ENCODE results near the gene VAMP1. TPM values are rescaled to one million over a fixed set of nuclear protein-coding genes. Genes with fewer than 3 reads are reported as not detected.

Gene VAMP1
- total RNA-seq, 1 donor from 2014 or later, result 52.8 TPM

DNA sequence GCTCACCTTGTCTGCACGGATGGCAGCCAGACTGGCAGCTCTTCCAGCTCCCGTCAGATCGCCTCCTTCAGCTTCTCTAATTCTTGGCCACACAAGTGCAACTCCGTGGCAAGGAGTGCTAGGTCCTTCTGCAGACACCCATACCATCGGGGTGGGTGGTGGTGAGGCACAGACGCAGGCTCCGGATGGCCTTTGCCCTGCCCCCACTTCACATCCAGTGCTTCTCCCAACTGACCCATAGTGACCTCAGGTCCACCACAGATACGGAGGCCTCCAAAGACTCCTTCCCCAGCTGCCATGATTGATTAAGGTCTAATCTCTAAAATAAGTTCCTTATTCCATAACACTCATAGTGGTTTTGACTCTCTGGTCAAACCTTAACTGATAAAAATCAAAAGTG, 45.6 kb downstream of the VAMP1 start:
- intact Hi-C loops (cut with micrococcal nuclease), result loop anchor here (10.0 kb wide), 1 partner anchor 260 kb away; the partner anchor contains the start of gene ZNF384
- H3K27ac Mint-ChIP-seq, result peak overlapping the region; percentile 74

DNA sequence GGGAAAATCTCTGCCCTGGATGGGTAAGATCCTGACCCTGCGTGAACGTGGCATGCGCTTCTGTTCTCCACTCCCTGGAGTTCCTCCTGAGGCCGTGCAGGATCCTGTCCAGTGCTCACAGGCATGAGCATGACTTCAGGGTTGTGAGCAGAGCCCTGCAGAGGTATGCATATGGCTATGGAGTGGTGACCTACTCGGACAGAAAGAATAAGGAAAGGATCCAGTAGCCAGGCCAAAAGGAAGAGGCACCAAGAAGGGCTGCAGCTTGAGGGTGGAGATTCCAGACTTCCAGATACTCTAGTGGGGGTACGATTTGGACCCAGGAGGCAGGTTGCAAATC, 46.5 kb downstream of the VAMP1 start:
- Mint-ChIP-seq H3K4me3 (no peak overlapping the region), H3K9me3 (no peaks in the 10 kb centered on the region), H3K27ac (peak overlapping the region; percentile 50), H3K4me1 (ENCODE audit: low read depth) (peaks cover 45% of the 10 kb centered on the region), H3K27me3 (ENCODE audit: insufficient read depth) (peaks cover 1% of the 10 kb centered on the region), H3K36me3 (ENCODE audit: low read depth) (no peaks in the 10 kb centered on the region)
- DNase-seq (ENCODE audit: low spot score), result no peak
- intact Hi-C loops (cut with micrococcal nuclease), result loop anchor here (10.0 kb wide), 1 partner anchor 261 kb away; the partner anchor contains the start of gene ZNF384

More for the DNA sequence above, 45.6 kb downstream of the VAMP1 start:
- Mint-ChIP-seq H3K9me3 (no peaks in the 10 kb centered on the region), H3K36me3 (ENCODE audit: low read depth) (no peaks in the 10 kb centered on the region), H3K4me3 (no peak overlapping the region), H3K27me3 (ENCODE audit: insufficient read depth) (peaks cover 1% of the 10 kb centered on the region), H3K4me1 (ENCODE audit: low read depth) (peaks cover 50% of the 10 kb centered on the region)
- DNase-seq (ENCODE audit: low spot score), result no peak

DNA sequence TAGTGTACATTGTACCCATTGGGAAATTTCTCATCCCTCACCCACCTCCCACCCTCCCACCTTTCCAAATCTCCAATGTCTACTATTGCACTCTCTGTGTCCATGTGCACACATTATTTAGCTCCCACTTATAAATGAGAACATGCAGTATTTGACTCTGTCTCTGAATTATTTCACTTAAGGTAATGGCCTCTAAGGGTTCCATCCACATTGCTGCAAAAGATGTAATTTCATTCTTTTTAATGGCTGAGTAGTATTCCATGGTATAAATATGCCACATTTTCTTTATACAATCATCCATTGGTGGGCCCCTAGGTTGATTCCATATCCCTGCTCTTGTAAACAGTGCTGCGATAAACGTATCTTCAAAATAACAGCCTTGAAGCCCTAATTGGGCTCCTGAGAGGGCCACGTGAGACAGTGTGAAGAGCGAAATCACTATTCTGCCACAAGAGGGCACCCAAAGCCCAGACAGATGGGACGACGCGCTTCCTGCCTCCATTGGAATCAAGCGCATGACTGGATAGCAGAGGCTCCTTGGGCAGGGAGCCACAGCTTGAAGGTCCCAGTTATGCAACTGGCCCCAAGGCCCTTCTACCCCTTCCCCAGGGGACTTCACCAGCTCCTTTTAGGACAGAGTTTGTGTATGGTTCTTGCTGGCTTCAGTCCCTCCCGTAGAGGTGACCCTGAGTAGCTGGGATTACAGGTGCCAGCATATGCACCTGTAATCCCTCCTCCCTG, 47.0 kb downstream of the VAMP1 start:
- DNase-seq (ENCODE audit: low spot score), result peak; percentile 75

DNA sequence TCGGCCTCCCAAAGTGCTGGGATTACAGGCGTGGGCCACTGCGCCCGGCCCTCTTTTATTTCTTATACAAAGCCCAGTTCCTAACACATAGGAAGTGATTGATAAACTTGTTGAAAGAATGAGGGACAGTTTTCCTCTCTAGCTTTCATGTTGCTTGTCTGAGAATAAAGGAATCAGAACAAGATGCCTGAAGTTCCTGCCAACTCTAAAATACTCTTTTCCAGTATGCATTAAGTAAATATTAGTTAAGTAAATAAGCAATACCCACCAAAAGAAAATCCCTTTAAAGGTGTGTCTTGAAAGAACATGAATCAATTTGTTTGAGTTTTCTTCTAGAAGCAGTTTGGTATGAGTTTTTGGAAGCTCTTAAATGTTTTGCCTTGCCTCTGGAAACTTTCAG, 50.1 kb downstream of the VAMP1 start:
- peaks cover 1% of the 10 kb centered on the region for H3K27me3 Mint-ChIP-seq (ENCODE audit: insufficient read depth)
- H3K4me3 Mint-ChIP-seq, result no peak overlapping the region
- H3K27ac Mint-ChIP-seq, result no peak overlapping the region
- intact Hi-C loops (cut with micrococcal nuclease), result loop anchor here (10.0 kb wide), 1 partner anchor 264 kb away; the partner anchor contains the start of gene ZNF384
- H3K36me3 Mint-ChIP-seq (ENCODE audit: low read depth), result no peaks in the 10 kb centered on the region
- H3K9me3 Mint-ChIP-seq, result no peaks in the 10 kb centered on the region
- DNase-seq (ENCODE audit: low spot score), result no peak
- H3K4me1 Mint-ChIP-seq (ENCODE audit: low read depth), result peaks cover 27% of the 10 kb centered on the region

More for the DNA sequence above, 47.0 kb downstream of the VAMP1 start:
- Mint-ChIP-seq H3K27ac (peak overlapping the region; percentile 50), H3K4me1 (ENCODE audit: low read depth) (peaks cover 44% of the 10 kb centered on the region), H3K36me3 (ENCODE audit: low read depth) (no peaks in the 10 kb centered on the region), H3K9me3 (no peaks in the 10 kb centered on the region), H3K27me3 (ENCODE audit: insufficient read depth) (peaks cover 1% of the 10 kb centered on the region), H3K4me3 (no peak overlapping the region)
- intact Hi-C loops (cut with micrococcal nuclease), result loop anchor here (1.0 to 10.0 kb wide), 9 partner anchors 28 to 261 kb away; partner anchors contain the start of genes NCAPD2, VAMP1 and ZNF384

DNA sequence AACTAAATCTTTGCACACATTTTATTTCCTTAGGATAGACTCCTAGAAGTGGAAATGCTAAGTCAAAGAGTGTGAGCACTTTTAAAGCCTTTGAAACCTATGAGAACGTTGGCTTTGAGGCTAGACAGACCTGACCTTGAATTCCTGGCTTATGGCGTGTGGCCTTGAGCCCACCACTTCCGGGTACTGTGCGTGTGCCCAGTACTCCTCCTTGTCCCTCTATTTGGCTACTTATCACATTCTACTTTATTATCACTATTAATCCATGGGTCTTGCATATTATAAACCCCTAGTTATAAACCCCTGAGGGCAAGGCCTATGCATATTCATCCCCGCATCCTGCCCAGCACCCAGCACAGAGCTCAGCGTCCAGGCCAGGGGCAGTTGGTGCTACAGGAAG, 51.7 kb downstream of the VAMP1 start:
- H3K27ac Mint-ChIP-seq, result no peak overlapping the region
- H3K36me3 Mint-ChIP-seq (ENCODE audit: low read depth), result no peaks in the 10 kb centered on the region
- intact Hi-C loops (cut with micrococcal nuclease), result no loop called here
- DNase-seq (ENCODE audit: low spot score), result no peak
- H3K4me3 Mint-ChIP-seq, result no peak overlapping the region
- H3K4me1 Mint-ChIP-seq (ENCODE audit: low read depth), result peaks cover 16% of the 10 kb centered on the region
- H3K27me3 Mint-ChIP-seq (ENCODE audit: insufficient read depth), result peaks cover 1% of the 10 kb centered on the region
- no peaks in the 10 kb centered on the region for H3K9me3 Mint-ChIP-seq

DNA sequence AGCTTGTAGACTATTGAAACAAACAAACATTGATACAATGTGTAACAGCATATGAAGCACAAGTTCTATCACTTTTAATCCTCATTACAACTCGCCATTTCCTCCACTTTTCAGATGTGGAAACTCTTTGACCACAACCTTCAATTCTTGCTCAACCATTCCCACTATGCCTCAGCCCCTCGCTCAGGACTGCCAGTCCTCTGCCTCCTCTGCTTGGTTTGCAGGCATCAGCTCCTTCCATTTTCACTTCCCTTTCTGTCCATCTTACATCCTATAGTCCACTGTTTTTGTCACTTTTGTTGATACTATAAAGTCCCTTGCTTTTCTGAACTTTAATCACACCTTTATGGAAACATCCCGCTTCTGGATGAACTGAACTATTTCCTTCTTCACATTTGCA, 53.9 kb downstream of the VAMP1 start:
- no peak for DNase-seq (ENCODE audit: low spot score)
- intact Hi-C loops (cut with micrococcal nuclease), result no loop called here
- no peak overlapping the region for H3K4me3 Mint-ChIP-seq
- H3K36me3 Mint-ChIP-seq (ENCODE audit: low read depth), result no peaks in the 10 kb centered on the region
- H3K9me3 Mint-ChIP-seq, result no peaks in the 10 kb centered on the region
- no peak overlapping the region for H3K27ac Mint-ChIP-seq
- peaks cover 1% of the 10 kb centered on the region for H3K27me3 Mint-ChIP-seq (ENCODE audit: insufficient read depth)
- peaks cover 9% of the 10 kb centered on the region for H3K4me1 Mint-ChIP-seq (ENCODE audit: low read depth)

Other genes with a start within 250 kb of the VAMP1 start
- gene PLEKHG6, start 160.0 kb downstream of the VAMP1 start, total RNA-seq, result not detected in 2 replicates
- gene TNFRSF1A, start 128.6 kb downstream of the VAMP1 start, total RNA-seq, result 51.4 and 55.9 TPM in 2 replicates
- gene SCNN1A, start 95.1 kb downstream of the VAMP1 start, total RNA-seq, result 0.05 and 0.32 TPM in 2 replicates
- gene LTBR, start 86.5 kb downstream of the VAMP1 start, total RNA-seq, result 0.64 and 1.3 TPM in 2 replicates
- 82.1 and 82.3 TPM in 2 replicates for gene CD27, start 25.7 kb downstream of the VAMP1 start, total RNA-seq
- 34.1 and 34.3 TPM in 2 replicates for gene TAPBPL, start 18.6 kb downstream of the VAMP1 start, total RNA-seq
- 250 and 258 TPM in 2 replicates for gene MRPL51, start 22.6 kb upstream of the VAMP1 start, total RNA-seq
- gene NCAPD2, start 23.4 kb upstream of the VAMP1 start, total RNA-seq, result 91.6 and 93.4 TPM in 2 replicates
- gene GAPDH, start 63.8 kb upstream of the VAMP1 start, total RNA-seq, result 4,315 and 4,318 TPM in 2 replicates
- 19.5 and 19.9 TPM in 2 replicates for gene IFFO1, start 85.4 kb upstream of the VAMP1 start, total RNA-seq
- gene NOP2, start 97.6 kb upstream of the VAMP1 start, total RNA-seq, result 194 and 196 TPM in 2 replicates
- gene CHD4, start 136.7 kb upstream of the VAMP1 start, total RNA-seq, result 348 and 368 TPM in 2 replicates
- 2.8 and 3.1 TPM in 2 replicates for gene LPAR5, start 165.3 kb upstream of the VAMP1 start, total RNA-seq
- gene ACRBP, start 176.8 kb upstream of the VAMP1 start, total RNA-seq, result 0.83 and 1.0 TPM in 2 replicates
- gene ING4, start 192.4 kb upstream of the VAMP1 start, total RNA-seq, result 14.6 and 15.0 TPM in 2 replicates
- gene ZNF384, start 218.7 kb upstream of the VAMP1 start, total RNA-seq, result 79.6 and 89.8 TPM in 2 replicates
- 0.07 and 0.08 TPM in 2 replicates for gene PIANP, start 230.1 kb upstream of the VAMP1 start, total RNA-seq